ENCODE results near the gene HEXB.

- TF ChIP-seq, protein P1, sequence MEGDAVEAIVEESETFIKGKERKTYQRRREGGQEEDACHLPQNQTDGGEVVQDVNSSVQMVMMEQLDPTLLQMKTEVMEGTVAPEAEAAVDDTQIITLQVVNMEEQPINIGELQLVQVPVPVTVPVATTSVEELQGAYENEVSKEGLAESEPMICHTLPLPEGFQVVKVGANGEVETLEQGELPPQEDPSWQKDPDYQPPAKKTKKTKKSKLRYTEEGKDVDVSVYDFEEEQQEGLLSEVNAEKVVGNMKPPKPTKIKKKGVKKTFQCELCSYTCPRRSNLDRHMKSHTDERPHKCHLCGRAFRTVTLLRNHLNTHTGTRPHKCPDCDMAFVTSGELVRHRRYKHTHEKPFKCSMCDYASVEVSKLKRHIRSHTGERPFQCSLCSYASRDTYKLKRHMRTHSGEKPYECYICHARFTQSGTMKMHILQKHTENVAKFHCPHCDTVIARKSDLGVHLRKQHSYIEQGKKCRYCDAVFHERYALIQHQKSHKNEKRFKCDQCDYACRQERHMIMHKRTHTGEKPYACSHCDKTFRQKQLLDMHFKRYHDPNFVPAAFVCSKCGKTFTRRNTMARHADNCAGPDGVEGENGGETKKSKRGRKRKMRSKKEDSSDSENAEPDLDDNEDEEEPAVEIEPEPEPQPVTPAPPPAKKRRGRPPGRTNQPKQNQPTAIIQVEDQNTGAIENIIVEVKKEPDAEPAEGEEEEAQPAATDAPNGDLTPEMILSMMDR (IDR thresholded peaks at IDR 0.05; ENCODE audit: low read length): no peak
- no peak for TF ChIP-seq EZH2 (IDR thresholded peaks at IDR 0.05; ENCODE audit: borderline replicate concordance, low read length)
Measured at GRCh38 chr5:74685979-74686631, 1.1 kb downstream of the HEXB start.

All from OCI-LY1 (cell line).